Tibial nerve (tissue), 4 donors: Measurements from ENCODE around the gene ST6GALNAC5.

Experiments used
- EP300 ChIP-seq, 2 donors: sonication (generic); formaldehyde crosslinking; IDR thresholded peaks; one replicate each; pipeline ENCODE4 v1.6.1; 2017; ENCODE audit warnings: antibody characterized with exemption in 2 of 2, mild to moderate bottlenecking in 1 of 2
- POLR2A ChIP-seq, 2 donors: fragments of 450-650 bp; IDR thresholded peaks; one replicate each; pipeline ENCODE4 v1.6.1; 2017; ENCODE audit warnings: antibody characterized with exemption in 2 of 2, mild to moderate bottlenecking in 2 of 2, moderate library complexity in 2 of 2
- TF ChIP-seq, protein P1 (sequence below), 5 experiments: fragments of 200-600 bp in 3 of 5; fragments of 450-650 bp in 2 of 5; sonication (generic) in 3 of 5; IDR thresholded peaks; one replicate each; pipeline ENCODE4 v1.5.1; 2016 to 2019; ENCODE audit warnings: antibody characterized with exemption in 5 of 5, mild to moderate bottlenecking in 3 of 5, moderate library complexity in 2 of 5

- TF ChIP-seq, protein P1, sequence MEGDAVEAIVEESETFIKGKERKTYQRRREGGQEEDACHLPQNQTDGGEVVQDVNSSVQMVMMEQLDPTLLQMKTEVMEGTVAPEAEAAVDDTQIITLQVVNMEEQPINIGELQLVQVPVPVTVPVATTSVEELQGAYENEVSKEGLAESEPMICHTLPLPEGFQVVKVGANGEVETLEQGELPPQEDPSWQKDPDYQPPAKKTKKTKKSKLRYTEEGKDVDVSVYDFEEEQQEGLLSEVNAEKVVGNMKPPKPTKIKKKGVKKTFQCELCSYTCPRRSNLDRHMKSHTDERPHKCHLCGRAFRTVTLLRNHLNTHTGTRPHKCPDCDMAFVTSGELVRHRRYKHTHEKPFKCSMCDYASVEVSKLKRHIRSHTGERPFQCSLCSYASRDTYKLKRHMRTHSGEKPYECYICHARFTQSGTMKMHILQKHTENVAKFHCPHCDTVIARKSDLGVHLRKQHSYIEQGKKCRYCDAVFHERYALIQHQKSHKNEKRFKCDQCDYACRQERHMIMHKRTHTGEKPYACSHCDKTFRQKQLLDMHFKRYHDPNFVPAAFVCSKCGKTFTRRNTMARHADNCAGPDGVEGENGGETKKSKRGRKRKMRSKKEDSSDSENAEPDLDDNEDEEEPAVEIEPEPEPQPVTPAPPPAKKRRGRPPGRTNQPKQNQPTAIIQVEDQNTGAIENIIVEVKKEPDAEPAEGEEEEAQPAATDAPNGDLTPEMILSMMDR (IDR thresholded peaks at IDR 0.05) = no peak
- no peak for TF ChIP-seq POLR2A (IDR thresholded peaks at IDR 0.05)
- no peak for TF ChIP-seq EP300 (IDR thresholded peaks at IDR 0.05)
Observed at GRCh38 chr1:76944942-76945341, 77.7 kb downstream of the ST6GALNAC5 start.
